ENCODE measurements around the gene ZNF154.

DNA sequence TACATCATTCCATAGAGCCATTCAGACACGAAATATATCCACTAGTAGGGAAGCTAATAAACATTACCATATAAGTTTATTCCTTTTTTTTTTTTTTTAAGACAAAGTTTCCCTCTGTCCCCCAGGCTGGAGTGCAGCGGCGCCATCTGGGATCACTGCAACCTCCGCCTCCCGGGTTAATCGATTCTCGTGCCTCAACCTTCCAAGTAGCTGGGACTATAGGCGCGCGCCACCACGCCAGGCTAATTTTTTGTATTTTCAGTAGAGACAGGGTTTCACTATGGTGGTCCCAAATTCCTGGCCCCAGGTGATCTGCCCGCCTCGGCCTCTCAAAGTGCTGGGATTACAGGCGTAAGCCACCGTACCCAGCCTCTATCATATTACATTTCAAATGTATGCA lies 612 bp upstream of the ZNF154 start:
- TF ChIP-seq POLR2A (IDR thresholded peaks at IDR 0.05) (no peak), EP300 (IDR thresholded peaks at IDR 0.05) (no peak)
- TF ChIP-seq, protein P1, sequence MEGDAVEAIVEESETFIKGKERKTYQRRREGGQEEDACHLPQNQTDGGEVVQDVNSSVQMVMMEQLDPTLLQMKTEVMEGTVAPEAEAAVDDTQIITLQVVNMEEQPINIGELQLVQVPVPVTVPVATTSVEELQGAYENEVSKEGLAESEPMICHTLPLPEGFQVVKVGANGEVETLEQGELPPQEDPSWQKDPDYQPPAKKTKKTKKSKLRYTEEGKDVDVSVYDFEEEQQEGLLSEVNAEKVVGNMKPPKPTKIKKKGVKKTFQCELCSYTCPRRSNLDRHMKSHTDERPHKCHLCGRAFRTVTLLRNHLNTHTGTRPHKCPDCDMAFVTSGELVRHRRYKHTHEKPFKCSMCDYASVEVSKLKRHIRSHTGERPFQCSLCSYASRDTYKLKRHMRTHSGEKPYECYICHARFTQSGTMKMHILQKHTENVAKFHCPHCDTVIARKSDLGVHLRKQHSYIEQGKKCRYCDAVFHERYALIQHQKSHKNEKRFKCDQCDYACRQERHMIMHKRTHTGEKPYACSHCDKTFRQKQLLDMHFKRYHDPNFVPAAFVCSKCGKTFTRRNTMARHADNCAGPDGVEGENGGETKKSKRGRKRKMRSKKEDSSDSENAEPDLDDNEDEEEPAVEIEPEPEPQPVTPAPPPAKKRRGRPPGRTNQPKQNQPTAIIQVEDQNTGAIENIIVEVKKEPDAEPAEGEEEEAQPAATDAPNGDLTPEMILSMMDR (IDR thresholded peaks at IDR 0.05), result no peak
